SKM-1 treated with dmso at 0.1 percent for 144 hours (cell line): Measurements from ENCODE around the gene COL23A1.
"Not testable (repeated sequence)": the region's sequence is repeated elsewhere in the genome, so short reads cannot be mapped to it uniquely, and the experiment has no call there.

Experiments
- DNase-seq: peaks from one replicate; lab custom pipeline; 2025; ENCODE audit not compliant: unreplicated experiment; lab: John Stamatoyannopoulos, UW

COL23A1 gene

DNA sequence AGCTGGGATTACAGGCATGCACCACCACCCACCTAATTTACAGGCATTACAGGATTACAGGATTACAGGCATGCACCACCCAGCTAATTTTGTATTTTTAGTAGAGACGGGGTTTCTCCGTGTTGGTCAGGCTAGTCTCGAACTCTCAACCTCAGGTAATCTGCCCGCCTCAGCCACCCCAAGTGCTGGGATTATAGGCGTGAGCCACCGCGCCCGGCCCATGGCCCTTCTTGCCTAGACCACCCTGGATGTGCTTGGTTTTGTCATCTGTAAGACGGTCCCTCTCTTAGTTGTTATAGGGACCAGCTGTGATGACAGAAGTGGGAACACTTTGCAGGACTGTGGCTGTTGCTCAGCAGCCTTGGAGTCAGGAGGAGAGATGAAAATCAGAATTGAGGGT is 354.1 kb downstream of the COL23A1 start:
- no peak for DNase-seq

DNA sequence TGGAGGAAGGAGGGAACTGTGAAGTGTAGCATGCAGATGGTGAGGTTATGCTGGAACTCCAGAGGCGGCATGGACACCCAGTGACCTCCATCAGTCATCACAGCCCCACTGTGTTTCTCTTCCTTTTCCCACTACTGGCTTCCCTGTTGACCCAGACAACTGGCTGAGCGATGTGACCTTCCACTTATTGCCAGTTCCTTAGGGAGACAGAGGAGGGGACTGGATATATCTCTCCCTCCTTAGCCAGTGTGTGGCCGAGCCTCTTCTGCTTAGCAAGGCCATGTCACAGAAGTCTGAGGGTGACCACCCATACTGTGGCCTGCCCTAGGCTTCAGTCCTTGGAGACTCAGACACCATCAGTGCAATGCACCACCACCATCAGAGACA is 354.6 kb downstream of the COL23A1 start:
- DNase-seq = no peak

DNA sequence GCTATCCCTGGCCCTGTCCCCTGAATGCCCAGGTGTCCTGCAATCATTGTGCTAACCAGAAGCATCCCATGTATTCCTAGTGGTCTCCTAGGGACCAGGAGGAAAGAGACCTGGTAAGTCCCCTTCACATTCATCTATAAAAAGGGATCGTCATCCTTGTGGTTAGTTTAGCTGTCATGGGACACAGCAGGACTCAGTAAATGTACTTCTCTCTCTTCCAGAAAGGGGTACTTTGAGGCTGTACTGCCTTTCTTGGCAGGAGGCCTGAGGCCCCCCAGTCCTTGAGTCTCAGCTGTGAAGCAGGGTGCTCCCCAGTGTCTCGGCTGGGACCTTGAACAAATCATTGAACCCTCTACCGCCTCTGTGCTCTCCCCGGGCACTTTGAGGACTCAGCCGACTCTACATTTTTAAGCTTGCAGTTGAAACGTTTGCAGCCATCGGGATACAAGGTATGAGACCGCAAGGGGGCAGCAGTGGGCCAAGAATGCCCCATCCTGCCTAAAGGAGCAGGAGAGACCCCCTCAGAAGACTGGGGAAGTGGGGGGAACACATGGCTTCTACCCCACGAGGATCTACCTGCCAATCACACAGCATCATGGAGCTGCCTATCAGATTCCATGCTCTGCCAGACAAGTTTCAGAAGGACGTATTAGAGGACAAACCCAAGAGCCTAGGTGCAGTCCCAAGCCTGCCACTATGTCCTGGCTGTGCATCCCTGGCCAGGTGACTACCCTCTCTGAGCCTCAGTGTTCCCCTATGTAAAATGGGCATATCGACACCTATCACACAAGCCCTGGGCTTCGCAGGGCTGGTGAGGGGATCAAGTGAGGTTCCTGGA is 355.2 kb downstream of the COL23A1 start:
- peak; percentile 52 for DNase-seq

DNA sequence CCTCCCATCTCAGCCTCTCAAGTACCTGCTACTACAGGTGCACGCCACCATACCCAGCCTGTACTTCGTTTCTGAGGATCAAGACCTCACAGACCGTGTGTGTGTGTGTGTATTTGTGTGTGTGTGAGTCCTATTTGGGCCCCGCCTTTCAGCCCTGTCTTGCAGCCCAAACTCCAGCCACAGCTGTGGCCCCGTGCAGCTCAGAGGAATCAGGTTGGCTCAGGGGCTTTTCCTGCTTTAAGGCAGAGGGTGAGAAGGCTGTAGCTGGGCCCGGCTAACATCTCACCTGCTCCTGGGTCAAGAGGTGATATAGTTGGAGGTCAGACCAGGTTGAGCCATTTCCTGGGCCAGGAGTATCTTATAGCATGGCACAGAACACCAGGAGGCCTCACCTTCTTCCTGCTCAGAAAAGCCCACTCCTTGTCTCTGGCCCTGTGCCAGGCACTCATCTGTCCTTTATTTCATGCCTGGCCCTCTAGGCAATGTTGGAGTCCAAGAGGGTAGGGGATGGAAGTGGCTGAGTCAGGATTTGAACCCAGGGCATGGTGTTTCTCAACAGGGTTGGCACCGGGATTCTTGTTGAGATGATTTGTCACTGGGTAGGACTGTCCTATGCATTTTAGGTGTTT is 356.0 kb downstream of the COL23A1 start:
- no peak for DNase-seq

DNA sequence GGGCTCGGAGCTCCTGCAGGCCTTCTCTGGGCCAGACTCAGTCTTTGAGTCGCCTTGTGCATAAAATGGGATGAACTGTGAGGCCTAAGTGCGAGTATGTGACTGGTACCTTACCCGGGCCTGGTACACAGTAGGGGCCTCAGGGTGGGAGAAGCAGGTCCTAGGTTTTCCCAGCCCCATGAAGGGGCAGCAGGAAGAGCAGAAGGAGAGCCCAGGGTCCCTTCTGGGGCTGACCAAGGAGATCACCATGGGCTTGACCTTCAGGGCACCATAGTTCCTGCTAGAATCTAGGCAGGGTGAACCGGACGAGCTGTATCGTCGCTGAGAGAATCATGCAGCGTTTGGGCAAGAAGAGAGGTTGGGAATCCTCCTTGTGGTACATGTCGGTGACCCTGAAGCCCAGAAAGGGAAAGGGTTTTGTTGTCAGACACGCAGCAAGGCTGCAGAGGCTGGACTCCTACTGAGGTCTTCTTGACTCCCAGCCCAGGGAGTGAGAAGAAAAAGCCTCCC is 357.2 kb downstream of the COL23A1 start:
- no peak for DNase-seq

DNA sequence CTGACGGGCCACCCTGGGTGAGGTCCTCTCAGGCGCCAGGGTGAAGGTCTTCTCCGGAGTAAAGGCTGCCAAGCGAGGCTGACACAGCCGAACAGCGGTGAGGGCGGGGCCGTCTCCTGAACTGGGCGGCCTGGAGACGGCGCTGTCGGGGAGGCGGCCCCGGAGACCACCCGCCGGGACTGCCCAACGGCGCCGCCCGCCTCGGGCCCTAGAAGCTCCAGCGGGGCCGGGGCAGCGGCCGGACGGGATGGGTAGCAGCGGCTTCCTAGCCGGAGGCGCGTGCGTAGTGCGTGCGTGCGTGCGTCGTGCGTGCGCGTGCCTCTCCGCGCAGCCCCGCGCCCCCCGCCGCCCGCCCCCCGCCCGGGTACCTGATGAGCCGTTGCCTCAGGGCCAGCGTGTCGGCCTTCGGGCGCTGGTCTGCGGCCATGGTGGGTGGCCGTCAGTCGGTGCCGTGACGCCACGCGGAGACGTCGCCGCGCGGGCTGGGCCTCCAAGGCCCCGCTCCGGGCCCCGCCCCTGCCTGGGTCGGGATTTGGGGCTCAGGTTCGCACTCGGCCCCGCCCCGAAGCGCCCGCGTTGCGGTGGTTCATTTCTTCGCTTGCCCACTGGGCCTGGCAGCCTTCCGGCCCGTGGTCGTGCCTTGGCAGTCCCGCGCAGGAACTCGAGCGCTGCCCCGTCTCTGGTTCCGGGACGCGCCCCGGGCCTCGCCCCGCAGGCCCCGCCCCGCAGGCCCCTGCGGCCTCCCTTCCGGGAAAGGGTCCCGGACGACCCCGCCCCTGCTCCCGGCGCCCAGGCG is 357.9 kb downstream of the COL23A1 start, which contains the start of gene PHYKPL:
Gene PHYKPL (minus strand): TSS at position 679 of the 796 bp plus-strand sequence. CDS start 252 bp downstream, at position 427.
- DNase-seq = peak; percentile 48

DNA sequence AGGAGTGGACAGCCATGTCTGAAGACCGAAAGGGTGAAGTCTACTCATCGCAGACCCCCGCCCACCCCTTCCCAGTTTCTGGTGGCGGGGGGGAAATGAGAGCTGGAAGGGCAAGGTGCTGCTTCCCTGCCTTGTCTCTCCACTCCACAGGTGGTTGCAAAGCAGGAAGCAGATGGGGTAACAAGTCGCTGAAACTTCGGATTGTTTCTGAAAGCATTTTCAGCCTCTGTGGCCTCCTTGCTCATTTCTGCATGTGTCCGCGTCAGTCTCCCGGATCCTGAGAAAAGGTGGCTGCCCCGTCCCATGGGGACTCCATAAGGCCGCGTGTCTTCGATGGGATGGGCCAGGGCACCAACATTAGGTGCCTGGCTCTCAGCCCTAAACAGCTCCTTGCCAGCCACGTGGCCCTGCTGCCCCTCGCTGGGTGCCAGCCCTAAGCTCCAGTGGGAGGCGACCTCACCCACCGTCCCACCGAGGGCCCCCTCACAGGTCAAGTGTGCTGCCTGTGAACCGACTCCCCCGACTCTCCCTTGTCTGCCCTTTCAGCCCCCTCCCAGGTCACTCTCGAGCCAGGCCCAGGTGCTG is 358.6 kb downstream of the COL23A1 start:
- DNase-seq = no peak

DNA sequence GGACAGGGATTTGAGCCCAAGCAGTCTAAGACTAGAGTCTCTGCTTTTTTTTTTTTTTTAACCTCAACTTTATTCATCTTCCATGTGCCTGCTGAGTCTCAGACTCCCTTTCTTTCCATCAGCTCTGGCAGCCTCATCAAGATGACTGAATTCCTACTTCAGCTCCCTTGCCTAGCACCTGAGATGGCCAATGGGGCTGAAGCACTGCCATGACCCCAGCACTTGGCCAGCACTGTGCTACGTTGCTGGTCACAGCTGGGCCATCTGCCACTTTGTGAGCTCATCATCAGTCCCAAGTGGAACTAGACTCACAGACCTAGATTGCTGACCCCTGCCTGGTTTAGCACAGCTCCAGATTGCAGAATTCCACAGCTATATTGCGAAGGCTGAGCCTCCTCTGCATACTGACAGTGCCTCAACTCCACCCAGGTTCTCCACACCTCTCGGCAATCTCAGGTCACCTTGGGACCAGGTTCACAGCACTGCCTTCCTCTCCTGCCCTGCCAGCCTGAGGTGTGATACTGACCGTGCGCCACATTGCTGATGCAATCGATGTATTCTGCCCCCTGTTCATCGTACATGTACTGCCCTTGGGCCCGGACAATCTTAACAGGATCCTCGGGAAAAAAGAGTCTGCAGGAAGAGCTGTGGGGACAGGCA is 359.2 kb downstream of the COL23A1 start:
- DNase-seq = no peak

DNA sequence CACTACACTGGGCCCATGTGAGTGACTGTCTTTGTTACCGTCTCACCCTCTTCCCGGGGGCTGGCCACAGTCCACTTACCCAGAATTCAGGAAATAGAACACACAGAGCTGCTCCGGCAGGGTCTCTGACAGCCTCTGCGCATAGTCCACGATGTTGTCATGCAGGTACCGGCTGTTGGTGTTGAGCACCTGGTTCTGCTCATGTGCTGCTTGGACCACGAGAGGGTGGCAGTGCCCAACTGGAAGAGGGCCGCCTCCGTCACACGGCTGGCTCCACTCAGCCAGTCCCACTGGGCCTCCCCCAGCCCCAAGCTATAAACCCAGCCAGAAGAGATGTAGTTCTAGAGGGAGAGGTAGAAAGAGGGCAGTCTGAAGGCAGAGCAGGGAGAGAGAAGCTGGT is 360.3 kb downstream of the COL23A1 start:
- DNase-seq = no peak

DNA sequence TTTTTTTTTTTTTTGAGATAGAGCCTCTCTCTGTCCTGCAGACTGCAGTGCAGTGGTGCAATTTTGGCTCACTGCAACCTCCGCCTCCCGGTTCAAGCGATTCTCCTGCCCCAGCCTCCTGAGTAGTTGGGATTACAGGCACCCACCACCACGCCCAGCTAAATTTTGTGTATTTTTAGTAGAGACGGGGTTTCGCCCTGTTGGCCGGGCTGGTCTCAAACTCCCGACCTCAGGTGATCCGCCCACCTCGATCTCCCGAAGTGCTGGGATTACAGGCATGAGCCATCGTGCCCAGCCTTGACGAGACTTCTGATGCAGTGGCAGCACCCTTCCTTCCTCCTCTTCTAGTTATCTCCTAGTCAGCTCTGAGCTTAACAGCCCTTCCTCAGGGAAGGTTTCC is 361.1 kb downstream of the COL23A1 start:
- not testable (repeated sequence) for DNase-seq

DNA sequence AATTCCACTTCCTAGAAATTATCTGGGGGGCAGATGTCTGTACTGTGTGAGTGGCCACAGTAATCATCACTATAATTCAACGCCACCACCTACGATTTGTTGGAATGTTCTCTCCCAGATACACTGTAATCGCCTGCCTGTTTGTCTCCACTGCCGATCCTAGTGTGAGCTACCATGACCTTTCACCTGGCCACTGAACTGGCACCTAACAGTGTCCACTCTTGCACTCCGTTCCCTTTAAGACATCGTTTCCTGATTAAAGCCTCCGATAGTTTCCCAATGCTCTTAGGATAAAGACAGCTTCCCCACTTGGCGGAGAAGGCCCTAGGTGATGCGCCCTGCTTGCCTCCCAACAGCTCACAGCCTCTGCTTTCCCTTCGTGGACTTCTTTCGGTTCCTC is 361.6 kb downstream of the COL23A1 start:
- DNase-seq = no peak

DNA sequence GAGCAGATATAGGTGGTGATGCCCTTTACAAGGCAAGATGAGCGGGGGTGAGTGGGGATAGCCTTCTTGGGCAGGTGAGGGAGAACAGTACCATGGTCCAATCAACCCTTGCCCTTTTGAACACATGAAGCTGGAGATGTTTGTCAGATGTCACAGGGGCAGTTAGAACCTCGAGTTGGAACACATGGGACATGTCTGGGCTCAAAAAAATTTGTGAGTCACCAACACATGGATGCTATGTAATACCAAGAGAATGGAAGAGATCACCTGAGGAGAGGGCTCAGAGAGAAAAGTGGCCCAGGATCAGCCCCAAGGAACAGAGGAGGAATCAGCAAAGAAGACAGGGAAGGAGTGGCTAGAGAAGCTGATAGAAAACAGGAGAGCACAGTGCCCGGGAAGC is 362.3 kb downstream of the COL23A1 start:
- no peak for DNase-seq

DNA sequence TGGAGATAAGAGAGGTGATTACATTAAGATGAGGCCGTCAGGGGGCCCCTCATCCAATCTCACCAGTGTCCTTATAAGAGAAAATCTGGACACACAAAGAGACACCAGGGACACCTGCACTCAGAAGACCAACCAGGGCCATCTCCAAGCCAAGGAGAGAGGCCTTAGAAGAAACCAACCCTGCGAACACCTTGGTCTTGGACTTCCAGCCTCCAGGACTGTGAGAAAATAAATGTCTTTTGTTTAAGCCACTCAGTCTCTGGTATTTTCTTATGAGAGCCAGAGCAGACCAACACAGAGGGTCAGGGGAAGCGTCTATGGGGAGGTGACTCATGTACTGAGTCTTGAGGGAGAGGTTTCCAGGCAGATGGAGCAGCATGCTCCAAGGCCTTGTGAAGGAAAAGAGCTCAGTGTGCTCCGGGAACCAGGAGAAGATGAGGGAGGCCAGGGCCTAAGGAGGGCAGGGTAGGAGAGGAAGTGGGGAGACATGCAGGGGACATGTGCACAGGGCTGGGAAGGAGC is 363.0 kb downstream of the COL23A1 start:
- no peak for DNase-seq

DNA sequence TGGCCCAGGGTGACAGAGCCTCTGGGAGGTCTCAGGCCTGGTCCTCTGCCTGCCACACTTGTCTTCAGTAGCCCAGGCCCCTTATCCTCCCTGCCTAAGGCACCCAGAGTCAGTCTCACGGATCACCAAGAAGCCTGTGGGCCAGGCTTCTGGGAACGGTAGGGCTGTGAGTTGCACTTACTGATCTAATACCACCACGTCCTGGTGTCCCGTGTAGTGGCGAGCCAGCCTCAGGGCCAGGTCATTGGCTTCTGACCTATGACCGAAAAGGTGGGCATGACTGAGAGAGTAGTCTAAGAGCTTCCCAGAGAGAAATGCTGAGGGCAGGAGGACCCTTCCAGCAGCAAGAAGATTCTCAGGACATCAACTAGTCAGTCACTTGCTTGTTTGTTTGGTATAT is 365.0 kb downstream of the COL23A1 start:
- no peak for DNase-seq

DNA sequence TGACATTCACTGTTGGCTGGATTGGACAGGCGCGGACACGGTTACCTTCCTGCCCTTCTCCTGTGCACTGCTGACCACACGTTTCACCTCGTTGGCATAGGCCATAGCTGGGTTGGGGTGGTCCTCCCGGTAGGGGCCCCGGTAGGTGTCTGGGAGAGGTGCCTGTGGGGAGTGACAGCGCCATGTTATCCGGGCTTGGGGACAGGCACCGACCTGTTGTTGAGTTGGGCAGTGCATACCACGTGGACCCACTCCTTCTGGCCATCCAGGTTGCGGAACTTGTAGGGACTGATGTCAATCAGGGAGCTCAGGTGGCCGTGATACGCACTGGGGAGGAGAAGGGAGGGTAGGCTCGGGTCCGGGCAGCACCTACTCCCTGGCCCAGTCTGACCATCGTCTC is 365.8 kb downstream of the COL23A1 start:
- no peak for DNase-seq

DNA sequence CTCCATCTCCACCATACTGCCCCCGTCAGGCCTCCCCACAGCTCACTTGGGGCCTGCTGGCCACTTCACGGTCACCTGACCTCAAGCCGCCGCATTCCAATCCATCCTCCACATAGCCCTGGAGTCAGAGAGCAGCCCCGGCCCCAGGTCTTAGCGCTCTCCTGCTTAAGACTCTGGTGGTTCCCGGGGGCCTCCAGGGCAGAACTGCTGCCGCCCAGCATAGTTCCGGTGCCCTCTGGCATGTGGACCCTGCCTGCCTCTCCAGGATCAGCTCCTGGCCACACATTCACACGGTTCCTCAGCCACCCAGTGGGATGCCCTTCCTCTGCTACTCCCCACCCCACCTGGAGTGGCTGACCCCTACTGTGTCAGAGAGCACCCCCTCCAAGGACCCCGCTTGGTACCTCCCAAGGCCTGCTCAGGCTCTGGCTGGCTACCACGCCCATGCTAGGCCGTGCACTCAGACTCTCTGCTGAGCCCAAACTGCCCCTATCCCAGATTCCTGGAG is 366.3 kb downstream of the COL23A1 start:
- DNase-seq = no peak

DNA sequence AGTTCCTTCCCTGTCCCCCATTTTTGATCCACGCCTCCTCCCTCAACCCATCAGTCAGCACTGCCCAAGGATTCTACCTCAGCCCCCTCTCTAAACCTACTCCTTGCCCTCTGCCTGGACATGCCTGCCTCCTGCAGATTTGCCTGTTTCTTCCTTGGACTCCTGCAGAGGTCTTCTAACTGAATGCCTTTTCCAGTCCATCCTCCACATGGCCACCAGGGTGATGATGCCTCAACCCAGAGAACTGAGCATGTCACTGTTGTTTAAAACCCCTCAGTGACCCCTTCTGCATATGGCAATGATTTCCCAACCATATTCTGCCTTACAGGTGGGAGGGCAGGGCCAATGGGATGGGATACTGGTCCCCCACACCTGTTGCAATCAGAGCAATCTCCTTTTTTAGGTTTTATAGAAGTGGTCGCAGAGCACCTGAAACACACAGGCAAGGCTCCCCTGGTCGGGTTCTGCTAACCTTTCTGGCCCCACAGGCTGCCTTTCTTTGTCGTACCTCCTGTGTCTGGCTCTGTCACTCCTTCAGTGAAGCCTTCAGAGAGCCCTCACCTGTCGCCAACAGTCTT is 366.9 kb downstream of the COL23A1 start:
- no peak for DNase-seq

DNA sequence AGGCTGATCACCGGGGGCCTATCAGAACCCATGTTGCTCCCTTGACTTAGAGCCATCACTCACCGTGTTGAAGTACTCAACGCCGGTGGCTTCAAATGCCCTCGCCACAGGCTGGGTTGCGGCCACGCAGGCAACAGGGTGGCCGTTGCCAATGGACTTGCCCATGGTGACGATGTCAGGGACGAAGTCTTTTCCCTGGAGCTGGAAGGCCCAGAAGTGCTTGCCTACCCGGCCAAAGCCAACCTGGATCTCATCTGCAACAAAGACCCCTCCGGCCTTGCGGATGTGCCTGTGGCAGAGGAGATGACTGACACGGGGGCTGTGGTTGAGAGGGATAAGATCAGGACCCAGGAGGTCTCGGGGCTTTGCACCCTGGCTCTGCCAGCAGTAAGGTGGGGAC is 367.9 kb downstream of the COL23A1 start:
- no peak for DNase-seq

DNA sequence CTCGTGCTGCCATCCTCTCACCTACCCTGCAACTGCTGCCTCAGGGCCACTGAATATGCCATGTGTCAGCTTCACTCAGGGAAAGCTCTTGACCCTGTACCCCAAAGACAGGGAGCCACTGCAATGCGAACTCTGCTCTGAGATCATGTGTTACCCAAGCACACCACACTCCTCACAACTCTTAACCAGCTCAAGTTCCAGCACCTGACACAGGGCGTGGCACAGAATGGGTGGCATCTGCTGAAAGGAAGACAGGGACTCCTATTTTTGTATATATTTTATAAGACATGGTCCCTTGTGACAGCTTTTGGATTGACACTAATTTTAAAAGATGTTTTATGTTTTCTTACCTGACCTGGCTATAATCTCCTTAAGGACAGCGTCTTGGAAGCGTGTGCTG is 368.3 kb downstream of the COL23A1 start:
- DNase-seq = no peak

DNA sequence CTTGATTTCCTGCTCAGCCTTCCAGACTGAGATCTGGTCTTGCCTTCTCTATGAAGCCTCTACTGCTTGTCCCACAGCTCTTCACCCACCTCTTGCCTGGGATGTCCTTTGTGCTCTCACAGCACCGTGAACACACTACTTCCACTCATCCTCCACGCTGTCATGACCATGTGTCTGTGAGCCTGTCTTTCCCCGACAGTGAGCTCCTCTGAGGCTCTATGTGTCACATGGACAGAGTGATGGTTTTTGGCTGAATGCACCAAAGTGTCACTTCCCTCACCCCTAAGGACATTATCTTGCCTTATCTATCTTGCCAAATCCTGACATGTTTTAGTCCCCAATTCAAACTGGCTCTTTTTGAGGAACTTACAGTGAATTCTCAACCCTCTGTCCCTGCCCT is 368.9 kb downstream of the COL23A1 start:
- peak; percentile 53 for DNase-seq
